HG03378 (cell line): ENCODE results near the gene COBLL1.

ENCODE experiments used
- ATAC-seq: cut with Tn5 transposase; IDR thresholded peaks from one replicate; pipeline ENCODE4 v1.9.1; 2021; ENCODE audit warnings: mild to moderate bottlenecking, moderate library complexity; ENCODE audit not compliant: unreplicated experiment

Gene COBLL1

DNA sequence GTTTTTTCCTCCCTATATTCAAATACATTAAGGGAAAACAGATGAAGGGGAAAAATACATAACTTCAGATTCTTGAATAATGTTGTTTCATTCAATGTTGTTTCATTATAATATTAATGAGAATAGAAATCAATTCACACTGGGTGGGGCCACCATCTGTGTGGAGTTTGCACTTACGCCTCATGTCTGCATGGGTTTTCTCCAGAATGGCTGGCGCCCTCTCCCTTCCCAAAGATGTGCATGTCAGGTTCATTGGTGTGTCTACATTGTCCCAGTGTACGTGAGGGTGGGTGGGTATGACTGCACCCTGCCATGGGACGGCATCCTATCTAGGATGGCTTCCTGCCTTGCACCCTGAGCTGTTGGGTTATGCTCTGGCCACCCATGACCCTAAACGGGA, 51.7 kb downstream of the COBLL1 start:
- ATAC-seq = no peak

DNA sequence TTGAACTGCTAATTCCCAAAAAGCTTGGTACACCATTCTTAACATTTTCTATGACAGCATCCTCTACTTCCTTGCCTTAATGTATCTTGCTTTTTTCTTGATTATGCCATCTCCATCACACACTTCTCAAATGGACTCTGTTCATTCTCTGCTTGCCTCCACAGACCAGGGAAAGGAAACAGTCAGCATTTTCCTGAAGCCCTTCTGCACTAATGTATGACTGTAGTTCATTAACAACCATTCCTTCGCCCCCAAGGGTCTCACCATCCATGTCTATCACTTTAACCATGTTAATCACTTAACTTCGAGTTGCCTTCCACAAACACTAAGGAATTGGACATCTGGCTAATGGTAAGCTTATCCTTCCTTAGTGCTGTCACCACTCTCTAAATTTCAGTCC, 54.8 kb downstream of the COBLL1 start:
- no peak for ATAC-seq

DNA sequence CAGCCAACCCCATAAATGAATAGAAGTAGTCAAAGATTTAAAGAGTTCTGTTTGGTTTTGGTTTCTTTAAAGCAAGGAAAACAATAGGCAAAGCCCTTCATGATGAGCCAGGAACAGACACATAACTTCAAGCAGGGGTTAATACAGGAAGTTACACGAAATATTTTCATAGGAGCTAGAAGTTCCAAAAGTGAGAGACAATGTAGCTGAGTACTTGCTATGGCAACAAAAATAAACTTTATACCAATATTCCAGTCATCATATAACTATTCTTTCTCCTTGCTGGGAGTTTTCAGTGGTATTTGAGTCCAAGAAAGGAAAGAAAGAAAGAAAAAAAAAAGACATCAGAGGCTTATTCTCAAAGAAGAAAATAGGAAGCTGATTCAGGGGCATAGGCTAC, 56.2 kb downstream of the COBLL1 start:
- no peak for ATAC-seq

DNA sequence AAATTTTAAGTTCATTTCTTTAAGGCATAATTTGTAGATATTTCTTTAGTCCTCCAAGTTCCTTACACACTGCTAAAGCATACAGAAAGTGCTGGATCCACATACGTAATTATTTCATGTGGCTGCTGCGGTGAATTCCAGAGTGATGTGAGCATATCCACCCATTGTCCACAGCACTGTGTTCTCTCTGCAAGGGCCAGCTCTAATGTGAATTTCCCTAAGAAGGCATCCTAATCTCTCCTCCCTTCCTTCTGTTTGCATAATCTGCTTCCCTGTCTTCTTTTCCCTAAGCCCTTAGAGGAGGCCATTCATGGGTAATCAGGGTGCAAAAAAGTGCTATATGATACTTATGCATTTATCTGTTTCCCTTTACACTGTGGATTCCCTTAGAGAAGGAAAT, 57.2 kb downstream of the COBLL1 start:
- no peak for ATAC-seq

DNA sequence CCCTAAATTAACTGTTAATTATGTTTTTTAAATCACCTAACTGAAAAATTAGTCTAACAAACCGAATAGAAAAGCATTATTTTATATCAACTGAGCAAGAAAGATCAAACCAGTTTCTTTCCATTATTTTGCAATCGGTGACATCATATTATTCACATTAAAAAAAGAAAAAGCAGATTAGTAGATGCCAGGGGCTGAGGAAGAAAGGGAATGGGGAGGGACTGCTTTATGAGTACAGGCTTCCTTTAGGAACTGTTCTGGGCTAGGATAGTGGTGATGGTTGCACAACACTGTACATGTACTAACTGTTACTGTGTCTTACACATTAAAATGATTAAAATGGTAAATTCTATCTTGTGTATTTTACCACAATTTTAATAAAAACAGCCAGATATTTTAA, 59.3 kb downstream of the COBLL1 start:
- ATAC-seq = no peak

DNA sequence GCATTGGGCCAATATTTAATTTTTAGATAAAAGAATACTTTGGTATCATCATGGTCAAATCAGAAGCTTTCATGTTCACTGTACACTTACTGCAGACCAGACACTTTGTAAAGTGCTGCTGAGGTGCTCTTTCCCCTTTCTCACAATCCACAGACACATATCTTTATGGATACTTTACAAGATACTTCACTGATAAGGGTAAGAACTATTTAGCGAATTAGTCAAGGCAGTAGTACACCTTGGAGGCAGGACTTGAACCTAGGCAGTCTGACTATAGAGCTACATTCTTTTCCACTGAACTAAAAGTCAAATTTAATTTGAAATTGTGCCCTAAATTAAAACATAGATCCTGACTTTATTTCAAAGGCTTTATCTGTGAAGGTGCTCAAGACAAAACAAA, 60.2 kb downstream of the COBLL1 start:
- no peak for ATAC-seq

DNA sequence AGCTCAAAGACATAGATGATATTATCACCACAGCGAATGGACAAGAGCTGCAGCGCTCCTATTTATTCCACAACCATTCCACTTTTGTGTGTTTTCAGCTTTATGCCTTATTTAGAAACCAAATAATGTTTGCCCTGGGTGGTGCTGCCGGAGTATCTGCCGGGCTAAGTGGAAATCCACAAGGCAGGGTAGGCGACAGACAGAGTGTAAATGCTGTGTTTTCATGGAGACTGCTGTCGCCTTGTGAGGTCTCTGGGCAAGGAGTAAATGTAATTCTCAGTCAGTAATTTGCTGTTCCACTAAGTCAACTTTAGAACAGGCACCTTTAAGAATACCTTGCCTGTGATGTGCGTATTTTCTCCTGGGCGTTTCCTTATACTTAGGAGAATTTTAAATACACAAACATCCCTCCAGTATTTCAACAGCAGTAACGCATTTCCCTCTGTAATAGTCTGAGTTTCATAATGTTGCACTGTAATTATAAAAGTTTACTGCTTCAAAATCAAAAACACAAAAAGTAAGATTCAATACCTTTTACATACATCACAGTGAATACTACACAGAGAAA, 60.9 kb downstream of the COBLL1 start:
- ATAC-seq = no peak

DNA sequence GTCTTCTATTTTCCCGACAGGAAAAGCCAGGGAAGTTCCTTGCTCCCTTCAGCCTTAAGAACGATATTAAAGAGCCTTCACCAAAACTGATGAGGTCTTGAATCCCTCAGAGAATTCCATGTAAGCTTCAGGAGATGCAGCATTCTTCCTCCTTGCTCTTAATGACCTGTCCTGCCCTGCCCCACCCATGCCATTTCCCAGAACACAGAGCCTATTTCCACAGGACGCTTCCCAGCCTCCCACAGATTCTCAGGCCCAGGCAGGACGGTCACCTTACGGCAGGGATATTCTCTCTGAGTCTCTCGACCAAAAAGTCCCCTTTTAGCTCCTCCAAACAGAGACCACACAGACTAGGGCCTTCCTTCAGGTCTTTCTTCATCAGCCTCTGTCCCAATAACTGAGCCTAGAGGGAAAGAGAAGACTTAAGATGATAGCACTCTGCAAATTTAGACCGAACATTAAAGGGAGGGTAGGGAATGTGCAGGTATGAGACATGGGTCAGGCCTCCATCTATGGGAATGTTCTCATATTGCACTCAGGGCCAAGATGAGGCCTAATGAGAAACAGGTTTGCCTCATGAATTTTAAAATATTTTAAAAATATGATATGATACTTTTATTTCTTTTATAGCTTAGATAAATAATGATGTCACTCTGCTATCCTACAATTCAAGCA, 62.1 kb downstream of the COBLL1 start:
- ATAC-seq = no peak

DNA sequence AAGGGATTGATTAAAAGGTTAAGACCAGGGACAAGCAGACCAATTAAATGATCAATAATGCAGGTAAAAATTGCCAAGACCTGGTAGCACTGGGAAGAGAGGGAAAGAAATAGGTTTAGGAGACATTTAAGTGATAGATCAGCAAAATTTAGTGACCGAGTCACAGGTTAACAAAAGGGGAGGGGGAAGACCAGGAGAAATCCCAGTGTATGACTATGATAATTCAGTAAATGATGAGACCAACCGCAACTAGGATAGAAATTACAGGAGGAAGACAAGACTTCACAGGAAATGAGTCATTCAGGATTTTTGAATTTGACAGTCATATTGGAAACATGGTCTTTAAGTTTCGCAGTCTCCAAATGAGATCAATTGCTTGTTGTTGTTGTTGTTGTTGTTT, 62.9 kb downstream of the COBLL1 start:
- no peak for ATAC-seq

DNA sequence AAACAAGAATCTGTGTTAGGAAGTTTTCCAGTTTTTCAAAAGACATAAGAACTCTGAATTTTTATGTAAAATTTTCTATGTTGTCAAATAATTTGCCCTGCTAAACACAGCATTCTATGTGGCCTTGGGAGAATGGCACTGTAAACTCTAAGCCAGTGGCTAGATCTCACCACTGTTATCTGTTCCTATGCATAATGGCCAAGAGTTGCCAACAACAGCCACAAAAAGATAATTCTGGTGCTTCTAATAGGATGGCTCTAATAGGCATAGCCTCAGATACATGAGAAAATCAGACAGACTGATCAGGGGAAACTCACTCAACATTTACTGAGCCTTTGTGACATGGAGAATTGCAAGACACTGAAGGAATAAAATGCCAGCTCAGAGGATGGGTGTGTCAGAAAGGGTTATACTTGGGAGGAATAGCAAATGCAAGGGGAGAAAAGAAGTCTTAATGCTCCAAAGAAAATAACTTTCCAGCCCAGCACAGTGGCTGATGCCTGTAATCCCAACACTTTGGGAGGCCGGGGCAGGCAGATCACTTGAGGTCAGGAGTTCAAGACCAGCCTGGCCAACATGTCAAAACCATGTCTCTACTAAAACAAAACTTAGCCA, 63.7 kb downstream of the COBLL1 start:
- no peak for ATAC-seq

DNA sequence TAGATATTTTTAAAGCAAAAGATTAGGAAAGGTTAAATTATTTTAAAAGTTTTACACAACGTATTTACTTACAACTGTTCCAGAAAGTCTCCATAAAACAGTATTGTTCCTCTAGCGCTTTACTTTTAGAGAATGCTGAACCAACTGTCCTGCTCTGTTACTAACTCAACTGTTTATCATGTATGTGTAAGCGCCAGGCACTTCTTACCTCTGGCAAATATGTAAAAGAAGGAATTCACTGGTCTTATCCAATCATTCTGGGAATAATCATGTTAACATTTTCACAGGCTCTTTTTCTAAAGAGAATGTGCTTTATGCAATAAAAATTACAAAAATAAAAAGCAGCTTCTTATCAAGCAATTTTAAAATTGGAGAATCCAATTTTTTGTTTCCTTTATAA, 68.0 kb downstream of the COBLL1 start:
- no peak for ATAC-seq

DNA sequence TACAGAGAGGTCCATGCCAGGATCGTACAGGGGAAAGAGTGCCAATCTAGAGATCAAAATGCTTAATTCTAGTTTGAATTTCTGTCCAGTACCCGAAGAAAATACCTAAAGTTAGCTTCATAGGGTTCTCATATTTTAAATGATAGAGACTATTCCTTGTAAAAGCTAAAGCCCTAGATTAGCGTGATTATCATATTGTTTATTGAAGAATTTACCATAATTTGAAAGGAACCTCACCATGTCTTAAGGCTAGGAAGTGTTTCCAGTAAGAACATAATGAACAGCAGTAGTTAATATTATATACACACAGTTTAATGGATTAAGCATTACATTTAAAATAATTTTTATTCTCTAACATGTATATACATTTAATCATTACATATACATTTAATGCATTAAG, 68.5 kb downstream of the COBLL1 start:
- ATAC-seq = no peak

DNA sequence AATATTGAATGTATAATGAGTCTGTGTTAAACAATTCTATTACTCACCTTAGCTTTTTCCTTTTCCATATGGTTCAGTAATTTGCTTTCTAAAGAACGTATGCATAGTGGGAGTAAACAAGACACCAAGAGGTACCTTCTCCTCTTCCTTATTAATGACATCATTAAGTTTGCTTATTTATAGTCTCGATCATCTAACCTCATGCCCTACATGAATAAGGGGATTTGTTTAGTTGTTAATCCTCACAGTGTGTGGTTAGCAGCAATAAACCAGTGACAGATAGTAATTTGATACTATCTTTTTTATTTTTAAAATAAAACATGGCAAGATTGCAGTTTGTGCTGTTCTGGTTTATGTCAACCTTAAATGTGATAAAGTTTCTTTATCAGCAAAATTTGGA, 69.7 kb downstream of the COBLL1 start:
- ATAC-seq = no peak

DNA sequence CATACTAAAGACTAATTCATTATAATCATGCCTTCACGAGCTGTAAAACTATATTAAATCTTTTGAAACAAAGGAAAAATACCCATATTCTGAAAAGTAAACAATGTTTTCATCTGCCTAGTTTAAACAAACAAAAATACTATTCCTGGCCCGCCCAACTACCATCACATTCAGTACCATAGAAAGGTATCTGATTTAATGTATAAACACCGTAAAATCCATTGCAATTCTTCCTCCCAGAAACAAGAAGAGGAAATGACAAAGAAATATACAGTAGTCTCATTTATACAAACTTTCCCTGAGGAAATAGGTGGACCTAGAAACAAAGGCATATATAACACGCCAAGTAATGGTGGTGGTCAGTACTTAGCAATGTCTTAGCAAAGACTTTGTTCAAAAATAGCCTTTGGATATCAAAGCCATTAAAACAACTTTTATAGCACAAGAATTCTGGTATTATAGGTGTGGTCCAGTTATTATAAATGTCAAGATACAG, 71.2 kb downstream of the COBLL1 start:
- no peak for ATAC-seq

DNA sequence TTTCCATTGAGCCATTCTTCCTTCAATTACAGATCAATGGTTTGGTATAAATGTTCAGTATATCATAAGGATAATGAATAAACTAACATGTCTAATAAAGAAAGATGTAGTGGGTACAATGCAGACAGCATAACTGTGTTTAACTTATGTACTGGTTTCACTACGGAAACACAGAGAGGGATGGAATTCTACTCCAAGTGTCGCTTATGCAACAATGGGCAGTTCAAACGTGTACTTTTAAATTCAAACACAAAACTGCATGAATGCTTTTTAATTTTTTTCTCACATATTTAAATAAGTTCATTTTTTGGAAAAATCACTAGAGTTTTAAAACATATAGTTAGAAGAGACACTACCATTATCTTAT, 74.7 kb downstream of the COBLL1 start:
- no peak for ATAC-seq

DNA sequence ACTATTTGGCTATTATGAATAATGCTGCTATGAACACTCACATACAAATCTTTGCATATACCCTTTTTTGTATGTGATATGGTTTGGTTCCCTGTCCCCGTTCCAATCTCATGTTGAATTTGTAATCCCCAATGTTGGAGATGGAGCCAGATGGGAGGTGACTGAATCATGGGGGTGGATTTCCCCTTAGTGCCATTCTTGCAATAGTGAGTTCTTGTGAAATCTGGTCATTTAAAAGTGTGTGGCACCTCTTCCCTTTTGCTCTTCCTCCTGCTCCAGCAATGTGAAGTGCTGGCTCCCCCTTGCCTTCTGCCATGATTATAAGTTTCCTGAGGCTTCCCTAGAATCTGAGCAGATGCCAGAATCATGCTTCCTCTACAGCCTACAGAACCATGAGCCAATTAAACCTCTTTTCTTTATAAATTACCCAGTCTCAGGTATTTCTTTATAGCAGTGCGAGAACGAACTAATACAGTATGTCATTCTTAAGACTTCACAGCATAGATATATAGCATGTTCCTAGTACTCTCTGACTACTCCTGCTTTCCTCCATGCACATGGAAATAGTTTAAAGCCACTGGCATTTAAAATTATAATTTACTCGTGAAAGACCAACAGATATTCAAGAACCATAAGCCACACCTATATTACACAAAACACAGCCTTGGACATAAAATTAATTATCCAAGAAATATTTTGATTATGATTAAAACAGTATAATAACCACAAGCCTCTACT, 75.2 kb downstream of the COBLL1 start:
- ATAC-seq = no peak

DNA sequence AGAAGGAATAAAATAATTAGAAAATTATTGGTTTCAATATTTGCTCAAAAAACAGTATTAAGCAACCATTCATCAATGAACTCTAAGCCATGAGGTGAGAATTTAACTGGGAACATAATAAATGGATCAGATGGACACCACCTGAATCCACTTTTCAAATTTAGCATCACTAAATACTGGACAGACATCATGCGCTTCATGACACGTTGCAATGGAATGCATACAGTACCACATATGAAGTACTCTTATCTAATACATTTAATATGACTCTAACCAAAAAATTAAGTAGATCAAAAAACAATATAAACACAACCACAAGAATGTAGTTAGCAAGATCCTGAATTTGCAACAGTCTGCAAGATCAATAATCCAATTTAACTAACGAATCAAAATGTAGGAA, 76.6 kb downstream of the COBLL1 start:
- ATAC-seq = no peak

DNA sequence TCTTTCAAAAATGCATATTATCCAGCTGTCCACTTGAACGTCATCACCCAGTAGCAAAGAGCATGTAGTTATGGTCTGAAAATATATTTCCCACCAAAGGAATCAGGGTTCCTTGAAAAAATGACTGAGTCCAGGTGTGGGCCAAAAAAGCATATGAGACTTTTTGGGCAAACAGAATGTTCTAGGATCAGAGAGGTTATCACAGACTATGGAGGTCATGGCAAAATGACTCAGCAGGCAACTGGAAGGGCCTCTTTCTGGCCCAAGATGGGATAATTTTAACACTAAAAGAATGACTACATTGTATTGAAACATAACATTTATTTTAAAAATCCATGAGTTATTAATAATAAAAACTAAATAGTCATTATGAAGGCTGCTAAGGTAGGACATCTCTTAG, 77.1 kb downstream of the COBLL1 start:
- no peak for ATAC-seq

DNA sequence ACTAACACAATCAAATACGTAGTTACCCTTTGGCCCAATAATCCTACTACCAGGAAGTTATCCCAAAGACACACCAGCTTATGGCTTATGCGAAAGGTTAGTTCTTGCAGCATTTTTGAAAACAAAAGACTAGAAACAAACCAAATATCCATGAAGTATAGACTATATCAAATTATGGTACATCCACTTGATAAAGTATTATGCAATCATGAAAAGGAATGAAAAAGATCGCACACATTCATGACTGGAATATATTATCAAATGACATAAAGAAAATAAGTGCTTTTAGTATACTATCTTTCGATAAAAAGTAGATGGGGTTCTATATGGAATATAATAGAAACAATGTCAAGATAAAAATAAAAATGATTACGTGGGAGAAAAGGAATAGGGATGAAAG, 78.2 kb downstream of the COBLL1 start:
- no peak for ATAC-seq

DNA sequence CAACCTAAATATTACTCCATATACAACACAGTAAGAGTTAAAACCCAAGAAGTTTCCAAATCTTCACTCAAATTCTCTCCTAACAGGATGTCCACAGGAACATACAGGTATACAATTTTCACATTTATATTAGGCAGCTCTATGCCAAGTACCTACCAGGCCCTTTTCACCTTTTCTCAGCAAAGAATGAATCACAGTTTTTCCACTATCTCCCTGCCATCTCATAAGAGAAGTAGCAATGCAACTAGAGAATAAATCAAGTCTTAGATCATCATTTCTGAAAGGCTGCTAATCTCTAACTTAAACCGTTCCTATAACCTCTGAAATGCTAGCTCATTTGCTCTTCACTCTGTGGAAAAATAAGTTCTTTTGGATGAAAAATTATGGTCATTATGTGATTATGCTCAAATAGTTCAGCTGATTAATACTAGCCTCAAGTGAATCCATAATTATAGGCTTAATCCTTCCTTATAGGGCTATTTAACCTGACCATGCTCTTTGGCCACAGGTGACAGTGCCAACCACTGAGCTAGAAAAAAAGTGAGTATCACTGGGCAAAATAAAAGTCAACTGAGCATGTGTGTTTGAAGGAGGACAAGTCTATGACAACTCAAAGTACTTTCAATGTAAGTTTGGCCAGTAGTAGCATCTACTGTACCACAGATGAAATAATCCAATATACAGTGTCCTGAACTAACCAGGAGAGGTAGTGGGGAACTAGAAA, 79.7 kb downstream of the COBLL1 start:
- ATAC-seq = peak; percentile 4

DNA sequence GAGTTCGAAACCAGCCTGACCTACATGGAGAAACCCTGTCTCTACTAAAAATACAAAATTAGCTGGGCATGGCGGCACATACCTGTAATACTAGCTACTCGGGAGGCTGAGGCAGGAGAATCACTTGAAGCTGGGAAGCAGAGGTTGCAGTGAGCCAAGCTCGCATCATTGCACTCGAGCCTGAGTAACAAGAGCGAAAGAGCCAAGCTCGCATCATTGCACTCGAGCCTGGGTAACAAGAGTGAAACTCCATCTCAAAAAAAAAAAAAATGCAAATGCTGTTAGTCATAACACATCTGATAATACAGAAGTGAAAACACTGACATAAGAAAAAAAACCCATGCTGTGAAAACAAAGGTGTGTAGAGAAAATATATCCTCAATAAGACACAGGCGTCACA, 80.4 kb downstream of the COBLL1 start:
- ATAC-seq = peak; percentile 100
